ENCODE results near the gene DEPDC4. TPM values are rescaled to one million over a fixed set of nuclear protein-coding genes. Genes with fewer than 3 reads are reported as not detected.
"Not testable (repeated sequence)": the region's sequence is repeated elsewhere in the genome, so short reads cannot be mapped to it uniquely, and the experiment has no call there.

The DEPDC4 gene
- total RNA-seq = 0.47 TPM
- long read RNA-seq = 0 reads

- Histone ChIP-seq H3K36me3 (no peaks in the 10 kb centered on the region), H3K9me3 (replicated peaks) (no peaks in the 10 kb centered on the region), H3K4me3 (peak within 1 kb of the TSS; percentile 94), H3K4me1 (peaks cover 53% of the 10 kb centered on the region), H3K27ac (replicated peaks) (peak within 1 kb of the TSS; percentile 95), H3K27me3 (ENCODE audit: low read depth) (no peaks in the 10 kb centered on the region)
- intact Hi-C loops (cut with micrococcal nuclease) = loop anchor here (10.0 kb wide), 1 partner anchor 132 kb away; no protein-coding TSS in a partner anchor
- TF ChIP-seq, protein P1, sequence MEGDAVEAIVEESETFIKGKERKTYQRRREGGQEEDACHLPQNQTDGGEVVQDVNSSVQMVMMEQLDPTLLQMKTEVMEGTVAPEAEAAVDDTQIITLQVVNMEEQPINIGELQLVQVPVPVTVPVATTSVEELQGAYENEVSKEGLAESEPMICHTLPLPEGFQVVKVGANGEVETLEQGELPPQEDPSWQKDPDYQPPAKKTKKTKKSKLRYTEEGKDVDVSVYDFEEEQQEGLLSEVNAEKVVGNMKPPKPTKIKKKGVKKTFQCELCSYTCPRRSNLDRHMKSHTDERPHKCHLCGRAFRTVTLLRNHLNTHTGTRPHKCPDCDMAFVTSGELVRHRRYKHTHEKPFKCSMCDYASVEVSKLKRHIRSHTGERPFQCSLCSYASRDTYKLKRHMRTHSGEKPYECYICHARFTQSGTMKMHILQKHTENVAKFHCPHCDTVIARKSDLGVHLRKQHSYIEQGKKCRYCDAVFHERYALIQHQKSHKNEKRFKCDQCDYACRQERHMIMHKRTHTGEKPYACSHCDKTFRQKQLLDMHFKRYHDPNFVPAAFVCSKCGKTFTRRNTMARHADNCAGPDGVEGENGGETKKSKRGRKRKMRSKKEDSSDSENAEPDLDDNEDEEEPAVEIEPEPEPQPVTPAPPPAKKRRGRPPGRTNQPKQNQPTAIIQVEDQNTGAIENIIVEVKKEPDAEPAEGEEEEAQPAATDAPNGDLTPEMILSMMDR (IDR thresholded peaks at IDR 0.05; ENCODE audit: borderline replicate concordance) = peak; percentile 24
- peak; percentile 94 for DNase-seq
Observed at GRCh38 chr12:100266835-100267602, at the start of gene DEPDC4, which contains the start of gene SCYL2. Gene DEPDC4 (minus strand): TSS chr12:100267079. CDS start chr12:100267076, 3 bp downstream. Gene SCYL2 (plus strand): TSS chr12:100267177. CDS start chr12:100282971, 15,794 bp downstream.

DNA sequence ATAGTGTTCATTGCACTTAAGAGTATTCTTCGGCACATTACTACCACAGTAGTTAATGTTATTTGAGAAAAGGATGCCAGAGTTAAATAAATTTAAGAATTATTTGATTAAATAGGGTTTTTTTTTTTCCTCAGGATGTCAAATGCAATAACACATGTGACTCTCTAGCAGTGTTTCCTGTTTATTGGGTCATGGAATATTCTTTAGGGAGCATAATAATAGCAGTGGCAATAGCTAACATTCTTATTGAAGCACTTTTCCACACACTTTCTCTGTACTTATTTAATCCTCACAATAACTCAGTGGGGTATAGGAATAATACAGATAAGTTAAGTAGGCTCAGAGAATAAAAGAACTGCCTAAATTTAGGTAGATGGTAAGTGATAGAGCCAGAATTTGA lies 44.4 kb upstream of the DEPDC4 start:
- intact Hi-C loops (cut with micrococcal nuclease) = no loop called here
- DNase-seq = no peak
- Histone ChIP-seq H3K27ac (replicated peaks) (peak overlapping the region; percentile 21), H3K27me3 (ENCODE audit: low read depth) (no peaks in the 10 kb centered on the region), H3K4me1 (peaks cover 10% of the 10 kb centered on the region), H3K4me3 (no peak overlapping the region), H3K36me3 (peaks cover 52% of the 10 kb centered on the region), H3K9me3 (replicated peaks) (peaks cover 8% of the 10 kb centered on the region)
- TF ChIP-seq, protein P1 (IDR thresholded peaks at IDR 0.05; ENCODE audit: borderline replicate concordance) = no peak

GRCh38 chr12:100308138-100308537 lies 41.3 kb upstream of the DEPDC4 start:
- H3K4me3 ChIP-seq; H3K27ac ChIP-seq (replicated peaks); H3K27me3 ChIP-seq (ENCODE audit: low read depth); DNase-seq; intact Hi-C loops (cut with micrococcal nuclease): not testable (repeated sequence)
- peaks cover 44% of the 10 kb centered on the region for H3K36me3 ChIP-seq
- peaks cover 13% of the 10 kb centered on the region for H3K9me3 ChIP-seq (replicated peaks)
- H3K4me1 ChIP-seq = peaks cover 10% of the 10 kb centered on the region

DNA sequence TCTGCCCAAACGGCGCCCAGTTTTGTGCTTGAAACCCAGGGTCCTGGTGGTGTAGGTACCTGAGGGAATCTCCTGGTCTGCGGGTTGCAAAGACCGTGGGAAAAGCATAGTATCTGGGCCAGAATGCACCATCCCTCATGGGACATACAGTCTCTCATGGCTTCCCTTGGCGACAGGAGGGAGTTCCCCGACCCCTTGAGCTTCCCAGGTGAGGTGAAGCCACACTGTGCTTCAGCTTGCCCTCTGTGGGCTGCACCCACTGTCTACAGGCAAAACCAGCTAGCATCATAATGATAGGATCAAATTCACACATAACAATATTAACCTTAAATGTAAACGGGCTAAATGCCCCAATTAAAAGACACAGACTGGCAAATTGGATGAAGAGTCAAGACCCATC lies 37.5 kb upstream of the DEPDC4 start:
- intact Hi-C loops (cut with micrococcal nuclease); H3K27me3 ChIP-seq (ENCODE audit: low read depth); H3K4me1 ChIP-seq; H3K27ac ChIP-seq (replicated peaks); DNase-seq; H3K4me3 ChIP-seq: not testable (repeated sequence)
- Histone ChIP-seq H3K9me3 (replicated peaks) (peaks cover 18% of the 10 kb centered on the region), H3K36me3 (peaks cover 58% of the 10 kb centered on the region)

DNA sequence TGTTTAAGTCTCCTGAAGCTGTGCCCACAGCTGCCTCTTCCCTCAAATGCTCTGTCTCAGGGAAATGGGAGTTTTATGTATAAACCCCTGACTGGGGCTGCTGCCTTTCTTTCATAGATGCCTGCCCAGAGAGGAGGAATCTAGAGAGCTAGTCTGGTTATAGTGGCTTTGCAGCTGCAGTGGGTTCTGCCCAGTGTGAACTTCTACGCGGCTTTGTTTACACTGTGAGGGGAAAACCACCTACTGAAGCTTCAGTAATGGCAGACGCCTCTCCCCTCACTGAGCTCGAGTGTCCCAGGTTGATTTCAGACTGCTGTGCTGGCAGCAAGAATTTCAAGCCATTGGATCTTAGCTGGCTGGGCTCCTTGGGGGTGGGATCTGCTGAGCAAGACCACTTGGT lies 37.0 kb upstream of the DEPDC4 start:
- TF ChIP-seq, protein P1 (IDR thresholded peaks at IDR 0.05; ENCODE audit: borderline replicate concordance) = no peak
- intact Hi-C loops (cut with micrococcal nuclease) = no loop called here
- Histone ChIP-seq H3K4me3 (no peak overlapping the region), H3K9me3 (replicated peaks) (peaks cover 18% of the 10 kb centered on the region), H3K36me3 (peaks cover 63% of the 10 kb centered on the region), H3K27me3 (ENCODE audit: low read depth) (no peaks in the 10 kb centered on the region), H3K27ac (replicated peaks) (no peak overlapping the region), H3K4me1 (no peaks in the 10 kb centered on the region)
- DNase-seq = no peak

DNA sequence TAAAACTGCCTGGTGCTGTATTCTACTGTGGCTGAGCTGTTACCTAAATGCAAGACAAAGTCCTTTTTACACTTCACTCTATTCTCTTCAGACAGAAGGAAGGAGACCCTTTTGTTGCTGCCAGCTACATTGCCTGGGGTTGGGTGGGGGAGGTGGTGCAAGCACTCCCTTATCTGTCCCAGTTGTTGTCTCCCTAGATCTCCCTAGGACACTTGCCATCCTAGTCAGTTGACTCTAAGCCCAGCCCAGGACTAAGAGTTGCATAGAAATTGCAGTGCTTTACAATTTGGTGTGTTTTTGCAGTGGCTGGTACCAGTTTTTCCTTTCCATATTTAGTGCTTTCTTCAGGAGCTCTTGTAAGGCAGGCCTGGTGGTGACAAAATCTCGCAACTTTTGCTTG lies 35.2 kb upstream of the DEPDC4 start:
- intact Hi-C loops (cut with micrococcal nuclease) = no loop called here
- no peak overlapping the region for H3K4me3 ChIP-seq
- DNase-seq = no peak
- H3K9me3 ChIP-seq (replicated peaks) = peaks cover 13% of the 10 kb centered on the region
- peaks cover 73% of the 10 kb centered on the region for H3K36me3 ChIP-seq
- H3K4me1 ChIP-seq = no peaks in the 10 kb centered on the region
- no peaks in the 10 kb centered on the region for H3K27me3 ChIP-seq (ENCODE audit: low read depth)
- TF ChIP-seq, protein P1 (IDR thresholded peaks at IDR 0.05; ENCODE audit: borderline replicate concordance) = no peak
- H3K27ac ChIP-seq (replicated peaks) = no peak overlapping the region

Measured in left ventricle myocardium inferior (tissue), 1 donor.